Stimulated activated CD8-positive, alpha-beta memory T cell treated with anti-CD3 and anti-CD28 coated beads, Interleukin-15, amount 100 ng/mL, for 4 hours (primary cell): ENCODE data around the gene PDE3A.

Experiments used
- DNase-seq, 2 donors: peaks; one replicate each; pipeline ENCODE4 v3.0.0-alpha.2; 2020; ENCODE audit warnings: low read depth in 2 of 2

Gene PDE3A

GRCh38 chr12:20711846-20712245 lies 343.5 kb downstream of the PDE3A start:
- no peak for DNase-seq

DNA sequence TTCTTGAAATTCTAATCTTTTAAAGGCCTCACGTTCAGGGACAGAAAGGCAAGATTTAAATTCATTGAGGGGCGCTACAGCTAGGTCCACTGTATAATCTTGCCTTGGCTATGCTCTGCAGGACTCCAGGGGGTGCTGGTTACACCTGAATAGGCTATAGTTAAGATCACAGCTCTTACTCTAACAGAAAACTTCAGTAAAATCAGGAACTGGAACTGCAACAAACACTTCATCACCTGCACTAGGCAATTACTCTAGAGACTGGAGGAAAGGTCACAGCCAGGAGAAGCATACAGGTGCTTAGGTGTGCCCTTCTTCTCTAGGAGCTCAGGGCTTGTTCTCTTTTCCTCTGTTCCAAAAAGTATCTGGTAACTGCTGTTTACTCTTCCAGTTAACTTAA lies 347.7 kb downstream of the PDE3A start:
- no peak for DNase-seq

- DNase-seq: no peak
These were observed 348.6 kb downstream of the PDE3A start for GRCh38 chr12:20716985-20717384.

GRCh38 chr12:20718294-20718693 lies 350.0 kb downstream of the PDE3A start:
- no peak for DNase-seq

DNA sequence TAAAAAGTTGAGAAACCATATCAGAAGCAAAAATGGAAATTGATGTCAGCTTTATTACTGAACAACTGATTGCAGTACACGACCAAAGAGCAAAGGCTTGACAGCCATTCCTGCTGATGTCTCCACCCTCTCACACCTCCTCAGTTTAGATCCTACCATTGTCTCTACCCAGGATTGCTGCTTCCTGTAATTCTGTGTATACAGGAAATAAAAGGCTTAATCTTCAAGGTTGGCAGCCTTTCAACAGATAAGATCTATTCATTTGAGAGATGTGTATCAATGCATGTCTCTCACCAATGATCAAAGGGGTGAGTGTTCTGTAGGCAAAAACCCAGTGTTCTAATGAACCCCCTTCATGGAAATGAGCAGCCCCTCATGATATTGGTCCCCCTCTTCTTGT lies 353.8 kb downstream of the PDE3A start:
- DNase-seq: no peak

GRCh38 chr12:20731274-20731673 lies 362.9 kb downstream of the PDE3A start:
- DNase-seq: no peak
